Measurements from ENCODE around the gene IKBKE.

The IKBKE gene

DNA sequence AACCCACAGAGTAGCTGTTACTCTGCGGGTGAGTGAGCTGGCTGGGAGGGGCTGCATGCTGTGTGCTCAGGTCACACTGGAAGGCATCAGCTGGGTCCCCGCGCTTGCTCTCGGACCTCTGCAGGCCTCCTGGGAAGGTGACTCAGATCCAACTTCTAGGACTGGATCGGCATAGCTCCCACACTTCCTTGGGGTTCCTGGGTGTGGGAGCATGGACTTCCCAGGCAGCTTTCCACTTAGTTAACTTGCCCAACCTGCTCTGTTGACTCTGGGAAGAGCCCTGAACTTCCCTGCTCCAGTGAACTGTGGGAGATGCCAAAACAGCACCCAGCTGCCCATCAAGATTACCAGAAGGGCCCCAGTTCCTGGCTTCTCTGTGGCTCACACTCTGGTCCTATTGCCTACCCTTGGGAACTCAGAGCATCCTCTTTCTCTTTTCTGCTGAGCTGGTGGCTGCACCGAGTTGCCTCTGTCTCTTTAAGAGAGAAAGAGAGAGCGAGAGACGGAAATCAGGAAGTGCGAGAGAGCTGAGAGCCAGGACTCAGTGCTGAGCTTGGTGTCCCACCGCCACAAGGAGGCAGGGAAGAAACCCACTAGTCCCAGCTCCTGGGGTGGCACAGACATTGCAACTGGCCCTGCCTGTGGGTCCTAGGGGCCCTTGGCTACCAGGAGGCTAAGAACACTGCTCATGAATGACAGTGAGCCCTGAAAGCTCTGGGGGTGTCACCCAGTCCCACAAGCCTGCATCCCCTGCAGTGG, at the start of gene IKBKE:
TSS of gene IKBKE (plus strand) at position 544 of the 759 bp plus-strand sequence. CDS start 2,752 bp downstream, outside the sequence.
- peak; percentile 91 for DNase-seq

DNA sequence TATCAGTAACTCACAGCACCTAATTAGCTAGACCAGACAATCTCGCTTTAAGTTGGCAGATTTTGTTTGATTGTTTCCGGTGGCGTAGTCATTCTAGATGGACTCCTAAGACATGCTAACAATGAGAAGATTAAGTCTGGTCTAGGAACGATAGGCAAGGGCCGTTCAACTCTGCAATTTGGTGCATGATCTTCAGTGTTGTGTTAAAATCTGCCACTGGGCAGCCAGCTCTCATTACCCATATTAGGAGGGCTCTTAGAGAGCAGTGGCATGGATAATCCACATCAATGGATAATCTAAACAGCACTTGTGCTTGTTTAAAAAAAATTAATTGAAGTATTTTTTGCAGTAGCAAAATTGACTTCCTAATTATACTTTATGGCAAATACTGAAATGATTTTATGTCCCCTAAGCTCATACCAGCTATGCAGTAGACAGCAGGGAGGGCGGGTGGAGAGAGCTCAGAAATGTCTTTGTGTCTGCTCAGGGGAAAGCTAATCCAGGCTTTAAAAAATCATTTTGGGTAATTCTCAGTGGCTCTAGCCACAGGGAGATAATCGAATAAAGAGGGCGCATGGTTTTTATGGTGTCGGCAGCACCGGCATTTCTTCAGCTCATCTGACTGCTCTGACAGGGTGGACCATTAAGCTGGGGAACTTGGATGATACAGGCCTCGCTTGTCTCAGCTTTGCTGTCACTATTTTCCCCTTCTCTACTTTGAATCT, 48.5 kb upstream of the IKBKE start:
- DNase-seq = no peak

DNA sequence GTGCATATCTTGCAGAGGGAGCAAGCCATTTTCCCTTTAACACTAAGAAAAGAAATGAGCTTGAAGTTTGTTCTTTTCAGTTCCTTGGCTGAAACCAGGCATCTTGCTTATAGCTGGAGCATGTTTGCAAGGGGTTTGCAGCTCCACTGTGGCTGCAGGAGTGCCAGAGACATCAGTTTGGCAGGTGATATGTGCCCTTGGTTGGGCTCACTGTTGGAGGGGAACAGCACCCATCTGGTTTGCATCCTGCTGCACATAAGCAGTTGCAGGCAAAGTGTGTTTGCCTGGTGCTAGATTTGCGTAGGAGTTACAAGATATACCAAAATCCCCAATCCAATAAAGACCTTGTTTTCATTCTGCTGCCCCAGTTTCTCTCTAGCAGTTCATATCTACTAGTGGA, 47.8 kb upstream of the IKBKE start:
- no peak for DNase-seq

DNA sequence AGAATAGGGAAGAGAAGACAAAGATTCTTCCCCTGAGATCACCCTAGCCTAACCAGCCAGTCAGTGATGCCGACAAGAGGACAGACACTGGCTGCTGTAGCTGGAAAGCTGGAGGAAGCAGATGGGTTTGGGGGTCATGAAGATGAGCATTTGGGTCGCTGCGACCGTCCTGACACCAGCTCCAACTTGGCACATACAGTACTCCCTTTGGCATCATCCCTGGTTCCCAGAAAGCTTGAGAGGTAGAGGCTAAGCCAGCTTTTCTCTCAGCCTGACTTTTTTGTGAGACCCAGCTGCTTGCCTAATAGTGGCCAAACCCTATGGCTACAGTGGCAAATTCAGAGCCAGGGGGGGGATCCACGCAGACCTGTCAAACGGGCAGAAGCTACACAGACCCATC, 43.0 kb upstream of the IKBKE start:
- DNase-seq = no peak

DNA sequence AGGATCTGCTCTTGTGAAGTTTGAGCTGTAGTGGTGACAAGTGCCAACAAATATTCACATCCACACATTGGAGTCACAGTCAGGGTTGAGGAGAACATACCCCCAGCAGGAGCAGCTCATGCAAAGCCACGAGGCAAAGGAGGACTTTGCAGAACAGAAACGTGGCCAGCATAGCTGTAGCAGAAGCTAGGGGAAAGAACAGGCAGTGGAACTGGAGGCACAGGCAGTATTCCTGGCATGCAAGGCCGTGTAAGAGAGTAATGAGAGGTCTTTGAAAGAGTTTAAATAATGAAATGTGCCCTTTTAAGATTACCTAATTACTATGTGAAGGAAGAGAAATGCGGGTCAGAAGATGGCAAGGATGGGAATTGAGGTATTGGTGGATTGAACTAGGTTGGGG, 40.9 kb upstream of the IKBKE start:
- no peak for DNase-seq

DNA sequence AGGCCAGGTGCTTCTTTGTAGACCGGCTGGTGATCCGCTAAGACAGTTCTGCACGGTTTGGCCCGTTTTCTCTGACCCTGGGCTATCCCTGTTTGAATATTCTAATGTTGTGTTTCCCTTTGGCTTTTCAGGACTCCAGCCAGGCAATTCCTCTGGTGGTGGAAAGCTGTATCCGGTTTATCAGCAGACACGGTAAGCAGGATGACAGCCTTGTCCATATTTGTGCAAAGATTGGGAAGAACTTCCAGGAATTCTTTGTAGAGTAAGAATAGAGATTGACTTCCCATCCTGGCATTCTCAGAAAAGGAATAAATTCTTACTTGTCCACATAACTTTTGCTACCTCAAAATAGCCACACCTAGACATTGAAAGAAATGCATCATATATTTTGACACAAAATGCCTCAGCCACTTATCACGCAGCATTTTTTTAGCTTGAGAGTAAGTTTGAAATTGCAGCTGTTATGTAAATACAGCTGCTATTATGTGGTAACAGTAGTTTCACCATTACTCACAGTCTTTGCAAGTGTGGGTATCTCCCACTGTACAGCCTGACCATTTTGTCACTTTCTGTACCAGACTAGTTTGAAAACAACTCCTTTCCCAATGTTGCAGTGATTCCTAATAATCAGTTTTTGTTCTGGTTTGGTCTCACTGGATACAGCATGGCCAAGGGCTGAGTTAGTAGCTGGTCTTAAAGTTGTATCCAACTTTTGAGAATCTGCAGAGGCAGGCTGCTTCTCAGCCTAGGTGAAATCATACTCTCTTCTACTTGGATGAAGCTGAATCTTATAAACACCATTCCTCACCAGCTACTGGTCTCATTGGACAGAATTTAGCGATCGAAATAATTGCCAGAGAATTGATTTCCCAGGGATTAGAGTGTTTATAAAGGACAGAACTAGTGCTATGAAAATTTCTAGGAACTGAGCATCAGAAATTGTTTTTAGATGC, 40.0 kb upstream of the IKBKE start:
- DNase-seq = no peak

DNA sequence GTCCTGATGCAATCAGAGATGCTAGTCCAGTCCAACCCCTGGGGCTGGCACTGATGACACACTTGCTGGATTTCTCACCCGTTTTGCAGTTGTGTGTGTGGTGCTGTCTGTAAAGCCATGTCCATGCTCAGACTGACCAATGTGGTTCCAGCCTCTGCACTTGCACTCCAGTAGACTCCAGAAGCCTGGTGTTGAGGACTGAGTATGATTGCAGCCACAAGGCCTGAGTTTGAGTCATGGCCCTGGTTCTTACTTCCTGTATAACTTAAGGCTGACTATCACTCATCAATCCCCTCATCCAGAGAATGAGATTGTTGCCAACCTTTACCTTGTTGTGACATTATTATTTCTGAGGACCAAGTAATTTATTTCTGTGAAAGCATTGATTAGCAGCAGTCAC, 34.8 kb upstream of the IKBKE start:
- DNase-seq = no peak

DNA sequence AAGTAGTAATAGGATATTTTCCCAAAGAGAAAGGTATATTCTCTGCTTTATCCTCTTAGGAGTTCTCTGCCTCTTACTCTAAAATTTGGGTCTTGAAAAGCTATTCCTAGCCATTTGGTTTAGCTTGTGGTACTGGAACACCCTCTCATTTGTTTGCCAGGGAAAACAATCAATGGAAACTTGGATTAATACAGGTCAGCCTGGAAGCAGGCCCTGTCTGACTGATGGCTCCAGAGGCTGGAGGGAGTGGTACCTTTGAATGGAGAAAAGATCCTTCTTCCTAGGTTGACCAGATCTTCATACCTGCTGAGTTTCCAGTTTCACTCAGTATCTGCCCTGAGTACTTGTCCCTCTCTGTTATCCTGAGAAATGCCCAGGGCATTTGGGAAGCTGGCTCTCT, 31.7 kb upstream of the IKBKE start:
- no peak for DNase-seq

DNA sequence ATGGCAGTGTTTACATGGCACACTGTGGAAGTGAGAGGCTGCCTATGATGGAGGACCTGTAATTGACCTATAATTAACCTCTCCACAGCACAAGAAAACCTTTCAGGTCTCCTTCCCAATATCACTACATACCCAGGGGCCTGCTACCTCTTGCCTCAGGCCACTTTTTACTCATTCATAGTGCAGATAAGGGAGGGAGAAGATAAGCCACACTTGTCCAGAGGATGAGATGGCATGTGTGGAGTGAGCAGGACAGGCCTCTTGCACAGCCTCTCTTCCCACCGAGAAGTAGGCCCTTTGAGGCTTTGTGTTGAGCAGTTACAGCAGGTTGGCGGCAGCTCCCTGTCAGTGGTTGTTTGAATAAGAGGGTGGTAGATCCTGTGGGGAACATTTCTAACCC, 31.1 kb upstream of the IKBKE start:
- DNase-seq = no peak

DNA sequence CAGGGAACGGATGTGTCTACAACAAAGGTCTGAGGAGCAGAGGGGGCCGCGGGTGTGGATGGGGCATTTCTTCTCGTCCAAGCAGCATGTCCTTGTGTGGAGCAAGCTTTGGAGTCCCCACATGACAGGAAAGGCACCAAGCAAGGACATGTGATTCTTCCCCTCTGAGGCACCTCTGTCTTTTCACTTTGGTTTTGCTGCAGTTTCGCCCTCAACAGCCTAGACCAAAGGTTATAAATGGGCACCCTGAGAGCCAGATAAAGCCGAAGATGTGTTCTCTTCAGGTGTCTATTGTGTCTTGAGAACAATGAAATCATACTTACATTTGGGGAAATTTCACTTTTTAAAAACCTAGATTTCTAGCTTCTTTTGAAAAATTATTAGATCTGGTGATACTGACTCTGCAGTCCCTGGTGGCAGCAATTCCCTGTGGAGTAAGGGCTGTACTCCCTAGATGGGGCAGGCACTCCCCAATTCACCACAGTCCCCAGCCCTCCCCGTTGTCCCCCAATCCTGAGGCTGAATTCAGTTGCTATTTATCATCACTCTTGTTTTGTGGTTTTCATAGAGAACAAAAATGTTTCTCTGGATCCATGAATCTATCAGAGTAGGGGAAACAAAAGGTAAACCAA, 28.8 kb upstream of the IKBKE start:
- DNase-seq = no peak

DNA sequence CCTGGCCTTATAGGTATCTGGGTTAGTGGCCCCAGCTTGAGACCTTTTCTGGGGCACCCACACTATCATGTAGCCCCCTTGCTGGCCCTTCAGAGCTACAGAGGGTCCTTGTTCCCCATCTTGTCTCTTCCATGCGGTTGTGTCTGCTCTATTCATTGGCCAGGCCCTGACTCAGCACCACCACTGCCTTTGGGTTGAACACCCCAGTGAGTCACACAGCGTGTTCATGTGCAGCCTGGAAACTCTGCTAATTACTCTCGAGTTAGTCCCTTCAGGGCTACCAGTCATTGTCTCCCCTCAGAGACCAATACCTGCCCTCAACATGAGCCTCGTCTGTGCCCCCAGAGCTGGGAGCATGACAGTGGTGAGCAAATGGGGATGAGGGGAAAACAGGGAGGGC, 28.2 kb upstream of the IKBKE start:
- no peak for DNase-seq

DNA sequence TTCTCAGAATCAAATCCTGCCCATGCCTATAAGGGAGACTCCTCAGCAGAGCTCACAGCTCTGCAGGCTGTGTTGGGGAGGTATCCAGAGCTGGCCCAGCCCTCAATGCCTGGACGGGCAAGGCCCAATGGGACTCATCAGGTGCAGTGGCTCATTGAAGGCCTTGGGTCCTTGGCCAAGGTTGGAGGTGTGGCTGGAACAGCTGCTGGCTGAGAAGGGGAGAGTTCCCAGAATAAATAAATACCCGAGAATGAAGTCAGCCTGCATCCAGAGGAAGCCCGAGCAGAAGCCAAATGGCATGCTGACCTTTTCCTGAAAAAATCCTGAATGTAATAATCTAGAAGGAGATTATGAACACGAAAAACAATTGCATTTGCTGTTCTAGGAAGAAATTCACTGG, 25.2 kb upstream of the IKBKE start:
- no peak for DNase-seq

DNA sequence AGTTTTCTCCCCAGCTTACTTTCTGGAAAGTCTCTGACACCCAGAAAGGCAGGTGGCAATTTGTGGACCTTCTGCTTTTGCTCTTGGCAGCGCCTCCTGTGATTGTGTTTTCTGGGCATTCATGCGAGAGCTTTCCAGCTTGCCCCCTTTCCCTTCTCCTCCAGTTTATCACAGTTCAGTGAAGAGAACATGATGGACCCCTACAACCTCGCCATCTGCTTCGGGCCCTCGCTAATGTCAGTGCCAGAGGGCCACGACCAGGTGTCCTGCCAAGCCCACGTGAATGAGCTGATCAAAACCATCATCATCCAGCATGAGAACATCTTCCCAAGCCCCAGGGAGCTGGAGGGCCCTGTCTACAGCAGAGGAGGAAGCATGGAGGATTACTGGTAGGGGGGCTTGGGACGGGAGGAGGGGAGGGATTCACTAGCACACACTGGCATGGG, 24.3 kb upstream of the IKBKE start:
- no peak for DNase-seq

DNA sequence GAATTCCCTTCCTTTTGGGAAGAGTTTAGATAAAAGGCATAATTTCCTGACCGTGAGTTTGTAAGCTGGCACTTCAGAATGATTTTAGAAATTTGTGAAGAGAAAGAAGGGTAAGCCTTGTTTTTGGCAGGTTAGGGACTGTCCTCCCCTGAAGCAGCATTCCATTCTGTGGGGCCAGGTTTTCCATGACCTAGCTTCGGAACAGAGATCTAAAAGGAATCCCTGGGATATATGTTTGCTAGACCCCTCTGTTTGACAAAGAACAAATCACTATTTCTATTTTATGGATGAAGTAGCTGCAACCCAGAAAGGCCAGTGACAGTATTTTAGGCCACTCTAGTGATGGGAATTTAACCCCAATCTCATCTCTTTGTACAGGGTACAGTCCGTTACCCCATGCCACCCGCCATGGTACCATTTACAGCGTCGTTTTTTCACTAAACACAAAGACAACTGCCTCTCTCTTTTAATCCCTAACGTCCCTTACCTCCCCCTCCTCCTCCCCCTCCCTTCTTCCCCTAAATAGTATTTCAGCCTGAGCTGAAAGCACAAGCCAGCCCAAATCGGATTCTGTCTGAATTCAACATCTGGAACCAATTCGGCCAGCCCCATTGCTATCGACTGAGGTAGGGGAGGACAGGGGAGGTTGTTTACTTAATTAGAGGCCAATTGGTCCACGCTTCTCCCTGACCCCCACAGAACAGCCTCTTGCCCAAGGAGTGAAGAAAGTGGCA, 23.4 kb upstream of the IKBKE start:
- no peak for DNase-seq

DNA sequence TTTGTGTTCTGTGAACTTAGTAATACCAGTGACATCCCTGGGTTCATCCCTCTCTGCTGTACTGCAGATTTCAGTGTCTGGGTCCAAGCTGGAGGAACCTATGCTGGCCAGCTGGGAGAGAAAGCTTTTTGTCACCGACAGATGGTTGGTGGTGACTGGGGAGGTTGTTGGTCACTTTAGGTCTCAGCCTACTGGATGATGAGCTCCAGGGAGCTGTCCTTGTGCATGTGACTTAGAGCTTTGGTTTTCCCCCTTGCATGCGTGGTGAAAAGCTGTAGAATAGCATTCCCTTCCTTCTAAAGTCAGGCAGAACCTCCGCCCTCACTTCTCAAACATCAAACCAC, 22.9 kb upstream of the IKBKE start:
- no peak for DNase-seq

DNA sequence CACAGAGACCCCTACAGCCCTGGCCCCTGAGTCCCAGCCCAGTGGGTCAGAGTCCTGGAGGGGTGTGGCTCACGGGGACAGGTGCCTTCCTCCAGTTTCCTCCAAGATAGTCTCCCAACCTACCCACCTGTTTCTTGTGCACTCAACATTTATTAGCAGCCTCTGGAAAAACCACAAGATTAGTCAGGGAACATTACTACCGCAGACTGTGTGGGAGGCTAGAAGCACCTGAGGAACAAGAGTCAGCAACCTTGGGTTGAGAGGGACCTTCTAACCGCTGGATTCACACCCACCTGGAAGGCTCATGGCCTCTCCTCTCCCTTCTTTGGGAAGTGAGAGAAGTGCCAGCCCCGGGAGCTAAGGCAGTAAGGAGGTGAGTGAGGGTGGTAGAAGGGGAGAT, 22.5 kb upstream of the IKBKE start:
- no peak for DNase-seq

DNA sequence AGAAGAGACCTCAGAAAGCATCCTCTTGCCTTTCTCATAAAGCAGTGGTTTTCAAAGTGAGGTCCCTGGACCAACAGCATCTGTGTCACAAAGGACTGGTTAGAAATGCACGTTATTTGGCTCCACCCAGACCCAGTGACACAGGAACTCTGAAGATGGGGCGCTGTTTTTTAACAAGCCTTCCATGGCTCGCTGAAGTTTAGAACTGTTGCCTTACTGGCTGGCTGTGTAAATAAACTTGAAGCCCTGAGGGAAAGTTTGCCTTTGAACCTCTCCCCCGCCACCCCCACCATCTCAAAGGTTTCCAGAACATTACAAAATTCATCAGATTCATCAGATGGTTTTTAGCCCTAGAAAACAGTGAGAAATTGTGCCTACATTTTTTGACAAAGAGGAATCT, 21.8 kb upstream of the IKBKE start:
- no peak for DNase-seq

DNA sequence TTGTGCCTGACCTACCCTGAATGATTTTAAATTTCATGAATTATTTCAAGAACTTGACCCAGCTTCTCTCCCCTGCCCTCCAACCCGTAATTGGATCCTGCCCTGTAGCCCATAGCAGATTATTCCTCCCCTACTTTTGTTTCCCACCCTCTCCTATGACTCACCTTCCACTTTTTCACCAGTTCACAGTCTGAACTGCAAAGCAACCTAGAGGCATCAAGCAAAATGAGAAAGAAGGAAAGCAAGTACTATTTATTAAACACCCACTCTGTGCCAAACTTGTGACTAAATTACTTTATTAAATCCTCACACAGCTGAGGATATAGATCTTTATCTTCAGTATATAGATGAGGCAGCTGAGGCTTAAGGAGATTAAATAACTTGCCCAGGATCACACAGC, 20.7 kb upstream of the IKBKE start:
- DNase-seq = no peak

DNA sequence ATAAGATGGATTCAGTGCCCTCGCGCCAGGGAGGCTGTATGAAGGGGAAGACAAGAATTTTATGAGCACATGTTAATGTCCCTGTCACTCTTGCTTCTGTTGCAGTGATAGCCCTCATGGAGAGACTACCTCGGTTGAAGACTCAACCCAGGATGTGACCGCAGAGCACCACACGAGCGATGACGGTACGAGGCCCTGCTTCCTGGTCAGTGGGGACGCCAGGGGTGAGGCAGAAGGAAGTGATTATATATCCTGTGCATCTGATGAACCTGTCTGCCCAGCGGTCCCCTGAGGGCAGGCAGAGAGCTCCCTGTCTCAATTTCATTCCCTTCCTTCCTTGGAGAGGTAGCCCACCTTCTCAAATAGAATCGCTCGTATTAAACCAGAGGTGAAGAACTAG, 20.0 kb upstream of the IKBKE start:
- DNase-seq = no peak

DNA sequence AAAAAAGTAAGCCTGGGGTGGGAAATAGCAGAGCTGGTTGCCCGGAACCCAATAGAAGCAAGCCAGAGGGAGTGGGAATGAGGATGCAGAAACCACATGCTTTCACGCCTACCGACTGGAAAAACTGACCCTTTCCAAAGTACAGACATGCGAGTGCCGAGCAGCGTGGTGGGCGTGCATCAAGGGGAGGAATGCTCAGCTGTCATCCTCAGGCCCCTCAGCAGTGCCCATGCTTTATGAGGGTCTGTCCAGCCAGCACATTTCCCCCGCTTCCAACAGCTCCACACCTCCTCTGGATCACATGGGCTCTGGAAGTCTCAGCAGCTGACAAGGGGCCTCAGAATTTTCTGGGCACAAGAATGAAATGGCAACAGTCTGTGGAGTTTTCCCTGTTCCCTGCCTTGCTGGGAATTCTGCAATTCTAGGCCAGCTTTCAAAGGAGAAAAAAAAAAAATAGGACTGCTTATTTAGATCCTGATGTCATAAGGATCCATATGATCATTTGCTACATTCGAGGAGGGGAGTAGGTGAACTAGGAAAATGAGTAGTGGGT, 19.1 kb upstream of the IKBKE start:
- DNase-seq = no peak

DNA sequence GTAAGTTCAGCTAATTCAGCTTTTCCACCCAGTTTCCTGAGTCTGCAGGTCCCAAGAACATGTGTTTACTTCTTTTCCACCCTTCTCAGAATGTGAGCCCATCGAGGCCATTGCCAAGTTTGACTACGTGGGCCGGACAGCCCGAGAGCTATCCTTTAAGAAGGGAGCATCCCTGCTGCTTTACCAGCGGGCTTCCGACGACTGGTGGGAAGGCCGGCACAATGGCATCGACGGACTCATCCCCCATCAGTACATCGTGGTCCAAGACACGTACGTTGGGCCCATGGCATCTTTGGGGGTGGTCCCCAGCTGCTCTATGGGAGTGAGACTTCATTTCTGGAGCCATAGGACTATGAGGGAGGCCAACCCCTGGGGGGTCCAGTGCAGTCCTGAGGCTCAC, 17.2 kb upstream of the IKBKE start:
- DNase-seq = no peak

DNA sequence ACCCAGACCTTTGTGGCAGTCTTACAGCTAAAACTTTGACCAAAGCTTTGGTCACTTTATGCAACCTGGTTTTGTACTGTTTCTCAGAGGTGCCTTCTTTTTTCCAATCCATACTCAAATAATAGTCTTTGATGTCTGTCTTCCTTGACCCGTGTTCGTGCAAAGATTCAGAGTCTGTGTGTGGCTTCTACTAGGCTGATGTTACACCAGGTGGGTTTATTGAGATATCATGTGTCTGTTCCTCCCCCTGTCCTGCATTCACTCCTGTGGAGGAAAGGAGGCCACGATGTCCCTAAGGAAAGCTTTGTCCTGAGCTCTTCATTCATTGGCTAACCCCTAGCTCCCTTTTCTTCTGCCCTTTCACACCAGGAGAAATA, 15.0 kb upstream of the IKBKE start:
- no peak for DNase-seq
